PC-9 (cell line): ENCODE measurements around the gene WNT1. TPM values are rescaled to one million over a fixed set of nuclear protein-coding genes. Genes with fewer than 3 reads are reported as not detected.

ENCODE experiments used
- BruUV-seq: library from RNA; stranded (reverse); fragments of 400-500 nt; replicated peaks from 2 replicates; lab custom pipeline; 2021; lab: Mats Ljungman, UMichigan
- CTCF ChIA-PET: fragments of 300-600 bp; sonication (Branson Sonifier 250); formaldehyde crosslinking; loops from one replicate; lab custom pipeline; 2022; ENCODE audit warnings: antibody characterized with exemption; lab: Charles Lee
- POLR2A ChIA-PET: fragments of 300-600 bp; sonication (Branson Sonifier 250); formaldehyde crosslinking; loops from one replicate; lab custom pipeline; 2022; ENCODE audit warnings: antibody characterized with exemption; ENCODE audit not compliant: unreplicated experiment; lab: Charles Lee
- DNase-seq, 2 experiments: peaks; one replicate each; pipeline versions ENCODE4 v3.0.0 to v3.0.0-alpha.2; 2015 to 2022; ENCODE audit warnings: mixed read lengths in 1 of 2
- H2AFZ ChIP-seq: fragments of 200-600 bp; sonication (generic); 2 replicates; pipeline ENCODE4 v1.8.1; 2017; ENCODE audit warnings: antibody characterized with exemption
- H3F3A ChIP-seq: fragments of 200-600 bp; sonication (generic); 2 replicates; pipeline ENCODE4 v1.8.1; 2017; ENCODE audit warnings: antibody characterized with exemption, mild to moderate bottlenecking, low read depth; ENCODE audit not compliant: insufficient read depth
- H3K27ac ChIP-seq: fragments of 200-600 bp; sonication (generic); 2 replicates; pipeline ENCODE4 v1.6.1; 2016; ENCODE audit warnings: mixed run types
- H3K27me3 ChIP-seq: fragments of 200-600 bp; sonication (generic); 2 replicates; pipeline ENCODE4 v1.6.1; 2016; ENCODE audit warnings: low read depth, mixed run types; ENCODE audit not compliant: insufficient read depth
- H3K36me3 ChIP-seq: fragments of 200-600 bp; sonication (generic); 2 replicates; pipeline ENCODE4 v1.6.1; 2016; ENCODE audit warnings: low read depth, mixed run types
- H3K4me1 ChIP-seq: fragments of 200-600 bp; sonication (generic); replicated peaks from 2 replicates; pipeline ENCODE4 v1.6.1; 2016; ENCODE audit warnings: mixed run types; ENCODE audit not compliant: insufficient read depth
- H3K4me2 ChIP-seq: fragments of 200-600 bp; sonication (generic); 2 replicates; pipeline ENCODE4 v1.6.1; 2017; ENCODE audit warnings: mixed run types
- H3K4me3 ChIP-seq: fragments of 200-600 bp; sonication (generic); 2 replicates; pipeline ENCODE4 v1.6.1; 2016; ENCODE audit warnings: mixed run types
- H3K79me2 ChIP-seq: fragments of 200-600 bp; sonication (generic); 2 replicates; pipeline ENCODE4 v1.6.1; 2017; ENCODE audit warnings: low read depth, mixed run types
- H3K9me2 ChIP-seq: fragments of 200-600 bp; sonication (generic); 2 replicates; pipeline ENCODE4 v1.8.1; 2017; ENCODE audit warnings: mild to moderate bottlenecking; ENCODE audit not compliant: insufficient read depth
- H3K9me3 ChIP-seq: fragments of 200-600 bp; sonication (generic); 2 replicates; pipeline ENCODE4 v1.8.1; 2016; ENCODE audit warnings: low read depth; ENCODE audit not compliant: insufficient read depth
- H4K20me1 ChIP-seq: fragments of 200-600 bp; sonication (generic); 2 replicates; pipeline ENCODE4 v1.8.1; 2017; ENCODE audit not compliant: insufficient read depth
- CTCF ChIP-seq: fragments of 200-600 bp; sonication (generic); conservative IDR thresholded peaks from 2 replicates; pipeline ENCODE4 v1.6.1; 2017; ENCODE audit warnings: mixed run types, antibody characterized with exemption, mild to moderate bottlenecking, moderate library complexity
- EZH2 ChIP-seq: fragments of 200-600 bp; sonication (generic); IDR thresholded peaks from 2 replicates; pipeline ENCODE4 v1.8.0; 2017; ENCODE audit warnings: antibody characterized with exemption, low read depth
- intact Hi-C: fragments of 100-400 bp; cut with micrococcal nuclease; formaldehyde crosslinking; loops from one replicate; pipeline ENCODE4 v1.10.0; 2022; ENCODE audit not compliant: unreplicated experiment
- total RNA-seq: library from RNA; stranded (reverse); gene quantifications from 2 replicates; pipeline ENCODE4 v1.2.3, GENCODE V29; 2021

Gene WNT1
- total RNA-seq, 1 experiment from 2014 or later: not detected

GRCh38 chr12:48946943-48947342 lies 31.2 kb upstream of the WNT1 start:
- intact Hi-C loops: no loop called here
- CTCF ChIA-PET: interaction anchor here (0.6 to 0.7 kb wide), 2 partner anchors 37 to 39 kb away, joined by 3 read pairs; no protein-coding TSS in a partner anchor

GRCh38 chr12:48947727-48948126 lies 30.4 kb upstream of the WNT1 start:
- peaks cover 16% of the 10 kb centered on the region for H3F3A ChIP-seq
- H3K4me1 ChIP-seq: peaks cover 16% of the 10 kb centered on the region; the same call in 1 of the 2 replicates
- H3K27ac ChIP-seq: peak overlapping the region; percentile 62
- no peak overlapping the region for H3K4me2 ChIP-seq
- TF ChIP-seq CTCF: no peak
- H3K4me3 ChIP-seq: no peak overlapping the region
- ChIA-PET POLR2A (no interaction called here), CTCF (interaction anchor here (1.1 kb wide), 1 partner anchor 10 kb away, joined by 5 read pairs; the partner anchor contains the start of gene ARF3)
- peak in 1 of 2 experiments; percentile 54 for DNase-seq
- BruUV-seq: no TSS peak
- H3K79me2 ChIP-seq: peaks cover 85% of the 10 kb centered on the region
- no peaks in the 10 kb centered on the region for H3K9me3 ChIP-seq
- H3K27me3 ChIP-seq: no peaks in the 10 kb centered on the region
- H4K20me1 ChIP-seq: peaks cover 85% of the 10 kb centered on the region
- no peaks in the 10 kb centered on the region for H3K9me2 ChIP-seq
- H3K36me3 ChIP-seq: peaks cover 9% of the 10 kb centered on the region
- no peak overlapping the region for H2AFZ ChIP-seq
- intact Hi-C loops: no loop called here

More at GRCh38 chr12:48946943-48947342, 31.2 kb upstream of the WNT1 start:
- no peak overlapping the region for H3K4me2 ChIP-seq
- no peaks in the 10 kb centered on the region for H3K9me3 ChIP-seq
- H3K4me3 ChIP-seq: no peak overlapping the region
- H3F3A ChIP-seq: peaks cover 16% of the 10 kb centered on the region
- POLR2A ChIA-PET: no interaction called here
- TF ChIP-seq EZH2: no peak
- TF ChIP-seq CTCF: no peak
- no TSS peak for BruUV-seq
- no peak overlapping the region for H2AFZ ChIP-seq
- peaks cover 77% of the 10 kb centered on the region for H3K79me2 ChIP-seq
- peaks cover 84% of the 10 kb centered on the region for H4K20me1 ChIP-seq
- H3K27me3 ChIP-seq: no peaks in the 10 kb centered on the region
- no peak for DNase-seq
- no peaks in the 10 kb centered on the region for H3K9me2 ChIP-seq
- peaks cover 16% of the 10 kb centered on the region; the same call in 1 of the 2 replicates for H3K4me1 ChIP-seq
- H3K36me3 ChIP-seq: peaks cover 5% of the 10 kb centered on the region; the same call in 1 of the 2 replicates
- H3K27ac ChIP-seq: no peak overlapping the region

- TF ChIP-seq EZH2: no peak
- no peak for TF ChIP-seq CTCF
- Histone ChIP-seq H3K4me1 (peaks cover 30% of the 10 kb centered on the region), H3K4me2 (no peak overlapping the region), H3K9me2 (no peaks in the 10 kb centered on the region), H2AFZ (no peak overlapping the region), H3K4me3 (no peak overlapping the region), H3F3A (peaks cover 33% of the 10 kb centered on the region), H3K36me3 (peaks cover 32% of the 10 kb centered on the region), H3K27ac (no peak overlapping the region), H4K20me1 (peaks cover 77% of the 10 kb centered on the region), H3K79me2 (peaks cover 85% of the 10 kb centered on the region), H3K27me3 (no peaks in the 10 kb centered on the region), H3K9me3 (no peaks in the 10 kb centered on the region)
- ChIA-PET POLR2A (no interaction called here), CTCF (interaction anchor here (0.5 kb wide), 1 partner anchor 94 kb away, joined by 7 read pairs; no protein-coding TSS in a partner anchor)
- intact Hi-C loops: no loop called here
- BruUV-seq: no TSS peak
- DNase-seq: no peak
Observed at GRCh38 chr12:48952691-48953090, 25.4 kb upstream of the WNT1 start.
